ENCODE results near the gene EPHA6. TPM values are rescaled to one million over a fixed set of nuclear protein-coding genes. Genes with fewer than 3 reads are reported as not detected.

EPHA6 gene
- total and polyA plus RNA-seq, 10 of the 15 experiments (the other 5 are each of a cell fraction or from before 2014, with no cell fraction given) = not detected

GRCh38 chr3:97636465-97636864 is 822.1 kb downstream of the EPHA6 start:
- intact Hi-C loops (cut with micrococcal nuclease; ENCODE audit: unreplicated experiment) = no loop called here
- SMC1A ChIA-PET (ENCODE audit: uncharacterized antibody, unreplicated experiment) = no interaction called here
- H3K4me3 ChIP-seq = no peak overlapping the region

More at GRCh38 chr3:97636465-97636864, 822.1 kb downstream of the EPHA6 start:
- no peaks in the 10 kb centered on the region for H3K9me3 ChIP-seq (replicated peaks; ENCODE audit: control insufficient read depth, insufficient read depth, low read length)
- H3K9ac ChIP-seq (ENCODE audit: control insufficient read depth, insufficient read depth, low read length) = no peak overlapping the region
- no peak for ATAC-seq
- no peaks in the 10 kb centered on the region for H4K20me1 ChIP-seq (ENCODE audit: control insufficient read depth, insufficient read depth)
- H3K4me1 ChIP-seq (ENCODE audit: control insufficient read depth, insufficient read depth, low read length) = no peaks in the 10 kb centered on the region
- CTCF ChIA-PET = no interaction called here
- RAD21 ChIA-PET (ENCODE audit: unreplicated experiment) = no interaction called here
- in situ Hi-C loops (cut with MboI) = no loop called here
- no peaks in the 10 kb centered on the region for H3K27me3 ChIP-seq (replicated peaks in 1 of 2; ENCODE audit: control insufficient read depth in 2 of 2, insufficient read depth in 2 of 2, low read length in 1 of 2)
- FAIRE-seq = no peak
- WGBS (ENCODE audit: insufficient coverage, insufficient replicate concordance, low lambda C conversion rate, missing lambda C conversion rate) = 33% methylated on average over 1 of the region's 1 CpG
- H3K4me2 ChIP-seq (ENCODE audit: control insufficient read depth, insufficient read depth) = no peak overlapping the region
- no TSS peak for BruUV-seq (replicated peaks)
- no peak overlapping the region for H3K27ac ChIP-seq (ENCODE audit: control insufficient read depth, insufficient read depth)
- DNase-seq (ENCODE audit: low read depth, low spot score) = no peak
- TF ChIP-seq CBFB (IDR thresholded peaks at IDR 0.05; ENCODE audit: low read depth) (no peak), HDAC6 (IDR thresholded peaks at IDR 0.05; ENCODE audit: unreplicated experiment) (no peak), PML (IDR thresholded peaks at IDR 0.05; ENCODE audit: low read length) (no peak), PBX3 (IDR thresholded peaks at IDR 0.05; ENCODE audit: insufficient replicate concordance, low read depth, low read length) (no peak), STAT1 (conservative IDR thresholded peaks at IDR 0.05) (no peak), ZNF622 (IDR thresholded peaks at IDR 0.05) (no peak), KAT2A (conservative IDR thresholded peaks at IDR 0.05; ENCODE audit: control insufficient read depth, low read depth, low read length) (no peak)
- TF ChIP-seq, protein P1, sequence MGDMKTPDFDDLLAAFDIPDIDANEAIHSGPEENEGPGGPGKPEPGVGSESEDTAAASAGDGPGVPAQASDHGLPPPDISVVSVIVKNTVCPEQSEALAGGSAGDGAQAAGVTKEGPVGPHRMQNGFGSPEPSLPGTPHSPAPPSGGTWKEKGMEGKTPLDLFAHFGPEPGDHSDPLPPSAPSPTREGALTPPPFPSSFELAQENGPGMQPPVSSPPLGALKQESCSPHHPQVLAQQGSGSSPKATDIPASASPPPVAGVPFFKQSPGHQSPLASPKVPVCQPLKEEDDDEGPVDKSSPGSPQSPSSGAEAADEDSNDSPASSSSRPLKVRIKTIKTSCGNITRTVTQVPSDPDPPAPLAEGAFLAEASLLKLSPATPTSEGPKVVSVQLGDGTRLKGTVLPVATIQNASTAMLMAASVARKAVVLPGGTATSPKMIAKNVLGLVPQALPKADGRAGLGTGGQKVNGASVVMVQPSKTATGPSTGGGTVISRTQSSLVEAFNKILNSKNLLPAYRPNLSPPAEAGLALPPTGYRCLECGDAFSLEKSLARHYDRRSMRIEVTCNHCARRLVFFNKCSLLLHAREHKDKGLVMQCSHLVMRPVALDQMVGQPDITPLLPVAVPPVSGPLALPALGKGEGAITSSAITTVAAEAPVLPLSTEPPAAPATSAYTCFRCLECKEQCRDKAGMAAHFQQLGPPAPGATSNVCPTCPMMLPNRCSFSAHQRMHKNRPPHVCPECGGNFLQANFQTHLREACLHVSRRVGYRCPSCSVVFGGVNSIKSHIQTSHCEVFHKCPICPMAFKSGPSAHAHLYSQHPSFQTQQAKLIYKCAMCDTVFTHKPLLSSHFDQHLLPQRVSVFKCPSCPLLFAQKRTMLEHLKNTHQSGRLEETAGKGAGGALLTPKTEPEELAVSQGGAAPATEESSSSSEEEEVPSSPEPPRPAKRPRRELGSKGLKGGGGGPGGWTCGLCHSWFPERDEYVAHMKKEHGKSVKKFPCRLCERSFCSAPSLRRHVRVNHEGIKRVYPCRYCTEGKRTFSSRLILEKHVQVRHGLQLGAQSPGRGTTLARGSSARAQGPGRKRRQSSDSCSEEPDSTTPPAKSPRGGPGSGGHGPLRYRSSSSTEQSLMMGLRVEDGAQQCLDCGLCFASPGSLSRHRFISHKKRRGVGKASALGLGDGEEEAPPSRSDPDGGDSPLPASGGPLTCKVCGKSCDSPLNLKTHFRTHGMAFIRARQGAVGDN (IDR thresholded peaks at IDR 0.05) = no peak
- TF ChIP-seq, protein P2, sequence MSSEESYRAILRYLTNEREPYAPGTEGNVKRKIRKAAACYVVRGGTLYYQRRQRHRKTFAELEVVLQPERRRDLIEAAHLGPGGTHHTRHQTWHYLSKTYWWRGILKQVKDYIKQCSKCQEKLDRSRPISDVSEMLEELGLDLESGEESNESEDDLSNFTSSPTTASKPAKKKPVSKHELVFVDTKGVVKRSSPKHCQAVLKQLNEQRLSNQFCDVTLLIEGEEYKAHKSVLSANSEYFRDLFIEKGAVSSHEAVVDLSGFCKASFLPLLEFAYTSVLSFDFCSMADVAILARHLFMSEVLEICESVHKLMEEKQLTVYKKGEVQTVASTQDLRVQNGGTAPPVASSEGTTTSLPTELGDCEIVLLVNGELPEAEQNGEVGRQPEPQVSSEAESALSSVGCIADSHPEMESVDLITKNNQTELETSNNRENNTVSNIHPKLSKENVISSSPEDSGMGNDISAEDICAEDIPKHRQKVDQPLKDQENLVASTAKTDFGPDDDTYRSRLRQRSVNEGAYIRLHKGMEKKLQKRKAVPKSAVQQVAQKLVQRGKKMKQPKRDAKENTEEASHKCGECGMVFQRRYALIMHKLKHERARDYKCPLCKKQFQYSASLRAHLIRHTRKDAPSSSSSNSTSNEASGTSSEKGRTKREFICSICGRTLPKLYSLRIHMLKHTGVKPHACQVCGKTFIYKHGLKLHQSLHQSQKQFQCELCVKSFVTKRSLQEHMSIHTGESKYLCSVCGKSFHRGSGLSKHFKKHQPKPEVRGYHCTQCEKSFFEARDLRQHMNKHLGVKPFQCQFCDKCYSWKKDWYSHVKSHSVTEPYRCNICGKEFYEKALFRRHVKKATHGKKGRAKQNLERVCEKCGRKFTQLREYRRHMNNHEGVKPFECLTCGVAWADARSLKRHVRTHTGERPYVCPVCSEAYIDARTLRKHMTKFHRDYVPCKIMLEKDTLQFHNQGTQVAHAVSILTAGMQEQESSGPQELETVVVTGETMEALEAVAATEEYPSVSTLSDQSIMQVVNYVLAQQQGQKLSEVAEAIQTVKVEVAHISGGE (CRISPR knock-in tag; IDR thresholded peaks at IDR 0.05) = no peak
- H2AFZ ChIP-seq (ENCODE audit: control insufficient read depth, low read depth, low read length) = no peak overlapping the region
- POLR2A ChIA-PET = no interaction called here
- H3K79me2 ChIP-seq (ENCODE audit: control insufficient read depth, insufficient read depth, low read length) = no peaks in the 10 kb centered on the region
- H3K36me3 ChIP-seq (ENCODE audit: control insufficient read depth in 2 of 2, insufficient read depth in 2 of 2, low read length in 1 of 2) = no peaks in the 10 kb centered on the region

Measured in GM12878 (cell line).